Vagina (tissue), 2 donors: ENCODE results near the gene RNASE7.

ENCODE experiments used
- CTCF ChIP-seq, 3 experiments: fragments of 450-650 bp in 2 of 3; fragments of 200-600 bp in 1 of 3; sonication (generic) in 1 of 3; IDR thresholded peaks; one replicate each; pipeline ENCODE4 v1.5.1; 2017 to 2019; ENCODE audit warnings: antibody characterized with exemption in 3 of 3, mild to moderate bottlenecking in 2 of 3, moderate library complexity in 2 of 3
- POLR2A ChIP-seq, 2 donors: fragments of 450-650 bp; IDR thresholded peaks; one replicate each; pipeline ENCODE4 v1.6.1; 2017; ENCODE audit warnings: antibody characterized with exemption in 2 of 2, mild to moderate bottlenecking in 2 of 2, moderate library complexity in 2 of 2
- POLR2AphosphoS5 ChIP-seq, 2 donors: sonication (generic); formaldehyde crosslinking; IDR thresholded peaks; one replicate each; pipeline ENCODE4 v1.9.0; 2017; ENCODE audit warnings: antibody characterized with exemption in 2 of 2, mild to moderate bottlenecking in 2 of 2, low read depth in 1 of 2; ENCODE audit not compliant: insufficient read depth in 1 of 2

GRCh38 chr14:21072781-21073339 is 30.7 kb downstream of the RNASE7 start:
- TF ChIP-seq CTCF (IDR thresholded peaks at IDR 0.05) (no peak), POLR2AphosphoS5 (IDR thresholded peaks at IDR 0.05; ENCODE audit: insufficient read depth in 1 of 2, low read depth in 1 of 2) (no peak), POLR2A (IDR thresholded peaks at IDR 0.05) (no peak)
